Measurements from ENCODE around the gene MLN.

- no peak for TF ChIP-seq CTCF (IDR thresholded peaks at IDR 0.05; ENCODE audit: low read depth, low read length)
- no peak for TF ChIP-seq EZH2phosphoT487 (IDR thresholded peaks at IDR 0.05; ENCODE audit: low read depth)
These were observed 40.3 kb downstream of the MLN start for GRCh38 chr6:33763483-33763882.
